Stomach (tissue), 4 donors: ENCODE results near the gene RABL2A.

Experiments used
- CTCF ChIP-seq, 7 experiments: fragments of 450-650 bp in 4 of 7; fragments of 200-600 bp in 3 of 7; sonication (generic) in 3 of 7; IDR thresholded peaks; one replicate each; pipeline ENCODE4 v1.5.1; 2016 to 2019; ENCODE audit warnings: antibody characterized with exemption in 7 of 7, control low read depth in 2 of 7, mild to moderate bottlenecking in 1 of 7
- POLR2A ChIP-seq, 4 donors: fragments of 450-650 bp; IDR thresholded peaks; one replicate each; pipeline ENCODE4 v1.6.1; 2016; ENCODE audit warnings: antibody characterized with exemption in 4 of 4, control low read depth in 2 of 4, mild to moderate bottlenecking in 1 of 4, moderate library complexity in 1 of 4
- POLR2AphosphoS5 ChIP-seq, 3 donors: sonication (generic); formaldehyde crosslinking; IDR thresholded peaks; one replicate each; pipeline ENCODE4 v1.6.1; 2016; ENCODE audit warnings: antibody characterized with exemption in 3 of 3

- TF ChIP-seq CTCF (IDR thresholded peaks at IDR 0.05), result no peak
- no peak for TF ChIP-seq POLR2AphosphoS5 (IDR thresholded peaks at IDR 0.05)
- TF ChIP-seq POLR2A (IDR thresholded peaks at IDR 0.05), result no peak
Measured at GRCh38 chr2:113602869-113603466, 24.1 kb upstream of the RABL2A start.
